SK-N-MC (cell line): ENCODE measurements around the gene KCNK3.

Experiments used
- DNase-seq: peaks from one replicate; pipeline ENCODE4 v3.0.0-alpha.2; 2011; ENCODE audit warnings: low read depth, low spot score
- H3K27ac ChIP-seq: fragments of 200-600 bp; sonication (generic); 2 replicates; pipeline ENCODE4 v1.5.1; 2016; ENCODE audit warnings: mixed run types
- H3K36me3 ChIP-seq: fragments of 200-600 bp; sonication (generic); 2 replicates; pipeline ENCODE4 v1.6.1; 2017; ENCODE audit warnings: antibody characterized with exemption, low read length, mixed read lengths; ENCODE audit not compliant: insufficient read depth
- H3K4me3 ChIP-seq: fragments of 200-600 bp; sonication (generic); 2 replicates; pipeline ENCODE4 v1.5.1; 2016
- H3K9ac ChIP-seq: fragments of 200-600 bp; sonication (generic); 2 replicates; pipeline ENCODE4 v1.8.0; 2017; ENCODE audit warnings: mixed run types, mixed read lengths; ENCODE audit not compliant: insufficient read length
- H3K9me3 ChIP-seq: fragments of 200-600 bp; sonication (generic); 2 replicates; pipeline ENCODE4 v1.6.1; 2017; ENCODE audit warnings: low read depth, mild to moderate bottlenecking, antibody characterized with exemption, low read length, moderate library complexity, mixed read lengths
- EZH2 ChIP-seq: fragments of 200-600 bp; sonication (generic); IDR thresholded peaks from one replicate; pipeline ENCODE4 v1.6.1; 2017; ENCODE audit warnings: antibody characterized with exemption
- FOXP2 ChIP-seq: optimal IDR thresholded peaks from 2 replicates; pipeline ENCODE3; 2011; ENCODE audit warnings: mild to moderate bottlenecking, moderate library complexity; ENCODE audit not compliant: insufficient read depth; ENCODE audit errors: extremely low read length, control extremely low read depth
- POLR2AphosphoS5 ChIP-seq: IDR thresholded peaks from 2 replicates; pipeline ENCODE4 v1.6.1; 2012; ENCODE audit warnings: mild to moderate bottlenecking, low read depth, low read length, borderline replicate concordance

The KCNK3 gene

DNA sequence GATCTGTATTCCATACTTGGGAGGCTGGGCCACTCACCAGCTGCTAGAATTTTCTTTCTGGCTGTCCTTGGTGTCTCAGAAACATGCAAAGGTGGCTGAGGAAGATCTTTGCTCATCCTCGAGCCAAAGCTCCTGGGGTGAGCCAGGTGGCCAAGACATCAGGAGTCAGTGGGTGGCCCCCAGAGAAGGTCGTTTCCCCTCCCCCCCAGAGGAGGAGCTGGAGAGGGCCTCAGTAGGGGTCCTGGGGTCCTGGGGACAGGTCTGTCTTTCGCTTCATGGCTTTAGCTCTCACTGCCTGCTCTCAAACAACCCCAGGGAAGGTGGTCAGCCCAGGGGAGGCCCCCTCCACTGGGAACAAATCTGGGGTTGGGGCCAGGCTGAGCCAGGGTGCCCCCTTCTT, 13.6 kb downstream of the KCNK3 start:
- Histone ChIP-seq H3K9me3 (no peaks in the 10 kb centered on the region), H3K9ac (no peak overlapping the region), H3K4me3 (no peak overlapping the region), H3K27ac (no peak overlapping the region), H3K36me3 (no peaks in the 10 kb centered on the region)
- no peak for DNase-seq
- TF ChIP-seq POLR2AphosphoS5 (no peak), EZH2 (no peak), FOXP2 (no peak)

DNA sequence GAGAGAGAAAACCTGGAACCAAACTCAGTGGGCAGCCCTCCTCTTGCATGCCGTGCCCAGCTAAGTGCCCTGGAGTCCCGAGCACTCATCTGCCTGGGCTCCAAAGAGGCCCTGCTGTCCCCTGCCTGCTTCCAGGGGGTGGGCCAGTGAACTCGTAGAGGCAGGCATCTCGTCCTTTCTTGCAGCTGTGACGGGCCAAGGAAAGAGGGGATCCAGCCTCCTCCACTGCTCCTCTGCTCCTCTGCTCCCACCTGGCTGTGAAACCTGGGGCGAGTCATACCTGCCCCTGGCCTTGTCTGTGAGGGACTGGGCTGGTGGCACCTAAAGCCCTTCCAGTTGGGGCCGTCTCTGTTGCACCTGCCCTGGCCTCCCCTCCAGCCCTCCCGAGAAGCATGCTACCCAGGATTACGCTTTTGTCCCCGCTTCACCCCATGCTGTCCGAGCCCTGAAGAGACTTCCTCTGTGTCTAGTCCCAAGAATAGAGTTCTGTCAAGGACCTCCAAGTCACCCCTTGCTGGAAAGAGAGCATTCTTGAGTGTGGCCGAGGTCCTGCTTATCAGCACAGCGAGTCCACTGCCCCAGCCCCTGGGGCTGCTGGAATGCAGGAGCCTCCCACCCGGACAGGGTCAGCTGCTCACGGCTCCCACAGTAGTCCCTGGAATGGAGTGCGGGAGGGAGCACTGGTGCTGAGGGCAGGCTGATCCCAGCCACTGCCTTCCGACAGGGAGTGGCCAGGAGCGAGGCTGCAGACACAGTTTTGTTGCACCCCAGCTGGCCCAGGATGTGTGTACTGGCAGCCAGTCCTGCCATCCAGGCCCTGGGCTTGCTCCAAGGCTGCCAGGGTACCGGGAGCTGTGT, 14.3 kb downstream of the KCNK3 start:
- Histone ChIP-seq H3K4me3 (no peak overlapping the region), H3K9me3 (no peaks in the 10 kb centered on the region), H3K9ac (no peak overlapping the region), H3K36me3 (no peaks in the 10 kb centered on the region), H3K27ac (no peak overlapping the region)
- no peak for DNase-seq
- TF ChIP-seq POLR2AphosphoS5 (no peak), FOXP2 (no peak), EZH2 (no peak)

DNA sequence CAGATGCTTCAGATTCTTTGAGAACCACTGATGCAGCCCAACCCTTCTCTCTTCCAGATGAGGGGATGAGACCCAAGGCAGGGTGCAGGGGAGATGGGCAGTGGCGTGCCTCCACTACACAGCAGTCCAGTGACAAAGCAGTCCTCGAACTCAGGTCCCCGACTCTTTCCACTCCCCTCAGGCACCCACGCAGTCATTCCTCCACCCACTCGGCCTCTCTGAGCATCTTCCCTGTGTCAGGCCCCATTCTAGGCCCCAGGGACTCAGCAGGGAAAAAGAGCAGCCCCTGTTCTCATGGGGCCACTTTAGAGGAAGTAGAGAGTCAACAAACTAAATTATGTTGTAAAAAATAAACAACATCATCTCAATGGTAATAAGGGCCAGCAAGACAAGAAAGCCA, 15.2 kb downstream of the KCNK3 start:
- Histone ChIP-seq H3K36me3 (no peaks in the 10 kb centered on the region), H3K9ac (no peak overlapping the region), H3K27ac (no peak overlapping the region), H3K4me3 (no peak overlapping the region), H3K9me3 (no peaks in the 10 kb centered on the region)
- TF ChIP-seq POLR2AphosphoS5 (no peak), FOXP2 (no peak), EZH2 (no peak)
- DNase-seq, result no peak

DNA sequence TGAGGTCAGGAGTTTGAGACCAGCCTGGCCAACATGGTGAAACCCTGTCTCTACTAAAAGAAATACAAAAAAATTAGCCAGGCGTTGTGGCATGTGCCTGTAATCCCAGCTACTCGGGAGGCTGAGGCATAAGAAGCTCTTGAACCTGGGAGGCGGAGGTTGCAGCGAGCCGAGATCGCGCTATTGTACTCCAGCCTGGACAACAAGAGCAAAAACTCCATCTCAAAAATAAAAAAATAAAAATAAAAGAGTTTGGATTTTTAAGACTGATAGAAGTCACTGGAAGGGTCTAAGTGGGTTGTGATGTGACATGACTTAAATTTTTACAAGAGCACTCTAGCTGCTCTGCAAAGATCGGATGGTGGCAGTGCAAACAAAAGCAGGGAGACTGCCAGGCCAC, 15.9 kb downstream of the KCNK3 start:
- DNase-seq, result no peak
- Histone ChIP-seq H3K9ac (no peak overlapping the region), H3K4me3 (no peak overlapping the region), H3K36me3 (no peaks in the 10 kb centered on the region), H3K9me3 (no peaks in the 10 kb centered on the region), H3K27ac (no peak overlapping the region)
- TF ChIP-seq FOXP2 (no peak), EZH2 (no peak), POLR2AphosphoS5 (no peak)

DNA sequence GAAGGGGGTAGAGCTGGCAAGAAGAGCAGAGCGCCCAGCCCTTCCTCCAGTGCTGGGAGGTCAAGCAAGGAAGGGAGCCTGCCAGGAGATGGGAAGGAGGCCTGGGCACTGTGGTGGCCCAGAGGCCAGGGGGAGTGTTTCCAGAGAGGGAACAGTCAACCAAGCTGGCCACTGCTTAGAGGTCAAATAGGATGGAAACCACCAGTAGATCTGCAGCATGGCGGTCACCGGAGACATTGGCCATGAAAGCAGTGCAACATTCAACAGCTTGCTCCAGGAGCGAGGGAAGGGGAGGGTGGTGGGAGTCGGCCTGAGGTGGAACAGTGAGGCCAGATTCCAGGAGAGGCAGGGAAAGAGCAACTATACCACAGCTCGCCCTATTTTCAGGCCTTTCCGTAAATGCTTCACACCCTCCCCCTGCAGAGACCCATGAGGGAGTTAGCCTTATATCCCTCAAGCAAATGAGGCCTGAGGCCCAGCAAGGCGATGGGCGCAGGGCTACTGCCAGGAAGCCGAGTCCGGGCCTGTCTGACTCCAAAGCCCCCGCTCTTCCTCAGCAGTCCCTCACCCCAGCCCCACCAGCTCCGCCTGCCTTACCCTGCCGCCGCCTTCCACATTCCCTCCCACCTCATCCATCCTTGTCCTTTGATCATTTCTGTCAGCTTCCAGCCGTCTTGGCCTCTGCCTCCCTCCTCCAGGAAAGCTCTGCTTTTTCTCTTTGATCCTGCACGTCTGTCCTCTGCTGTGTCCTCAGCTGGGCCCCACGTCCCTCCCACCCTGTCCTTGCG, 17.0 kb downstream of the KCNK3 start:
- no peaks in the 10 kb centered on the region for H3K9me3 ChIP-seq
- no peak for DNase-seq
- no peak for TF ChIP-seq EZH2
- no peak for TF ChIP-seq FOXP2
- no peak for TF ChIP-seq POLR2AphosphoS5

DNA sequence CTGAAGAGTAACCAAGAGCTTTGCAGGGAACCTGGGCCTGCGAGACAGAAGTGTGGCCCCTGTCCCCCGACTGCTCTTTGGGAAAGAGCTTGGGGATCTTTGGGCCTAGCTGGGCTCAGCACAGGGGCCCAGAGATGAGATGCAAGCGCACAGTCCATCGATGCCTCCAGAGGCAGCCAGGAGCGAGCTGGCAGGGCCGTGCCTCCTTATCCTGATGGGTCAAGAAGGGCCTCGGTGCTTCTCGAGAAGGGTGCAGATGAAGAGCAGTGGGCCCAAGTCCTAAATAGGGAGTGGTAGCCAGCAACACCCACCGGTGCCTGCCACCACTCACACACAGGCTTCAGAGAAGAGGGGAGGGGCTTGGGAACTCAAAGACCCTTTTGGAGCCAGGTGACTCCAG, 17.6 kb downstream of the KCNK3 start:
- TF ChIP-seq FOXP2, result no peak
- TF ChIP-seq EZH2, result no peak
- TF ChIP-seq POLR2AphosphoS5, result no peak
- H3K27ac ChIP-seq, result no peak overlapping the region
- DNase-seq, result no peak
- no peaks in the 10 kb centered on the region for H3K36me3 ChIP-seq
- no peak overlapping the region for H3K4me3 ChIP-seq
- H3K9me3 ChIP-seq, result no peaks in the 10 kb centered on the region
- H3K9ac ChIP-seq, result no peak overlapping the region

More for the DNA sequence above, 17.0 kb downstream of the KCNK3 start:
- Histone ChIP-seq H3K4me3 (no peak overlapping the region), H3K9ac (no peak overlapping the region), H3K27ac (no peak overlapping the region), H3K36me3 (no peaks in the 10 kb centered on the region)

DNA sequence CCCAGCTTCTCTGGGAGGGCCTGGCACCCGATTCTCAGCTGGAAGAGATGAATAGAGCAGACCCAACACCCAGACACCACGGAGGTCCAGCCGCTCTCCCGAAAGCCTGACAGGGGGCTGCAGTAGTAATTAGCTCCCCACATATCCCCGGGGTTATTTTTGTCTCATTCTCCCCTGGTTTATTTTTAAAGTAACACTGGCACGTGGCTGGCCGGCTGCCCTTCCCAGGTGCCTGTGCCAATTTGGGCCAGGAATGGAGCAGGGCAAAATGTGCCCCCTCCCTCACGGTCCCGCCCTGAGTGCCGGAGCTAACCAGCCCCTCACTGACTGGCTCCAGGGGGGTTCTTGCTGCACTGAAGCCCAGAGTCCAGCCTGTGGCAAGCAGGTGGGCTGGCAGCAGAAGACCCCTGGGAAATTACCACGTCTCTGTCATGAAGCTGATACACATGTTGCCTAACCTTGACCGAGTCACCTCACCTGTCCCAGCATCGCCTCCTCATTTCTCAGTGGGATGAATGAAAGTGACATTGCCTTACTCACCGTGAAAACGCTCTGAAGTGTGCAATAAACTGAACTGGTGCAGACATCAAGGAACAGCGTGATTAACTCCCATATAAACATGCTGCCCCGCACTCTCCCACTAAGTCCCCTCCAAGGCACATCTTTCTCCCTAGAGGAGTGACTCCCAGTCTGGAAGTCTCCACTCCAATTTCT, 18.4 kb downstream of the KCNK3 start:
- no peak overlapping the region for H3K9ac ChIP-seq
- no peaks in the 10 kb centered on the region for H3K9me3 ChIP-seq
- no peak overlapping the region for H3K27ac ChIP-seq
- no peak overlapping the region for H3K4me3 ChIP-seq
- DNase-seq, result no peak
- no peak for TF ChIP-seq POLR2AphosphoS5
- no peak for TF ChIP-seq EZH2
- no peak for TF ChIP-seq FOXP2
- H3K36me3 ChIP-seq, result no peaks in the 10 kb centered on the region

DNA sequence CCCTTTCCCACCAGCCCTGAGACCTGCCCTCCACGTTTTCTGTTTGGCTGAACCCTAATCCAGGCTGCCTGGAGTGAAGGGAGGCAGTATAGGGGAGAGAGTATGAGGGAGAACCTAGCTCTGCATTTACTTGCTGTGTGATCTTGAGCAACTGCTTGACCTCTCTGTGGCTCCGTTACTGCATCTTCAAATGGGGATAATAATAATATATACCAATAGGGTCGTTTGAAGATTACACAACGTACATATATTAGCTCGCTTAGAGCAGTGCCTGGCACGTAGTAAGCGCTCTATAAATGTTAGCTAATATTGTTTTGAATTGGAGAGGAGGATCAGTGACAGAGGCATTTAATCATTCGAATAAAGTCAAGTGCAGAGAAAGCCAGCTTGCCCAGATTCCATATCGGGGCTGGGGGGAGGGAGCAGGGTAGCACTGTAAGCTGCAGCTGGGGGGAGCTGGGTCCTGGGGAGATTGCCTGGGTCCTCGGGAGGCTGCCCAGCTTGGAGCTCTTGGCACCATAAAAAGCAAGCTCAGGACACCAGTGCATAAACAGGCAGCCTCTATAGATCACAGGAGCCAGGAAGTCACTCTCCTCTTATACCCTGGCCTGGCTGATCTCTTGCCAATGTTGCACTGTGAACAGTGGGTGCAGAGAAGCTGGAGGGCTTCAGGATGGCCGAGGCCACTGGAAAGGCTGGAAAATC, 19.1 kb downstream of the KCNK3 start:
- no peak overlapping the region for H3K27ac ChIP-seq
- no peaks in the 10 kb centered on the region for H3K9me3 ChIP-seq
- no peaks in the 10 kb centered on the region for H3K36me3 ChIP-seq
- DNase-seq, result no peak
- H3K4me3 ChIP-seq, result no peak overlapping the region
- no peak overlapping the region for H3K9ac ChIP-seq
- TF ChIP-seq EZH2, result no peak
- no peak for TF ChIP-seq POLR2AphosphoS5
- TF ChIP-seq FOXP2, result no peak
